Neutrophil (primary cell): ENCODE data around the gene PTPRD.

Experiments
- H3K27ac ChIP-seq: fragments of 200-600 bp; sonication (generic); 2 replicates; pipeline ENCODE4 v1.5.1; 2016; ENCODE audit warnings: mild to moderate bottlenecking, moderate library complexity
- H3K27me3 ChIP-seq: fragments of 200-600 bp; sonication (generic); 2 replicates; pipeline ENCODE4 v1.6.0; 2016; ENCODE audit warnings: mild to moderate bottlenecking
- H3K36me3 ChIP-seq: fragments of 200-600 bp; sonication (generic); 2 replicates; pipeline ENCODE4 v1.5.1; 2017
- H3K4me1 ChIP-seq, 2 experiments: fragments of 200-600 bp in 1 of 2; sonication (generic) in 1 of 2; 1 replicate in 1 of 2; 2 replicates in 1 of 2; pipeline versions ENCODE4 v1.5.1 to v1.6.1; 2013 to 2016; ENCODE audit warnings: low read depth in 1 of 2, low read length in 1 of 2, mild to moderate bottlenecking in 1 of 2, moderate library complexity in 1 of 2; ENCODE audit not compliant: control insufficient read depth in 1 of 2, insufficient read depth in 1 of 2
- H3K4me3 ChIP-seq, 2 experiments: fragments of 200-600 bp in 1 of 2; sonication (generic) in 1 of 2; 1 replicate in 1 of 2; 2 replicates in 1 of 2; pipeline ENCODE4 v1.5.1; 2013 to 2016; ENCODE audit warnings: low read depth in 1 of 2, low read length in 1 of 2, mild to moderate bottlenecking in 1 of 2, moderate library complexity in 1 of 2
- H3K9me3 ChIP-seq: fragments of 200-600 bp; sonication (generic); 2 replicates; pipeline ENCODE4 v1.5.1; 2016
- CTCF ChIP-seq: fragments of 200-600 bp; sonication (generic); IDR thresholded peaks from 2 replicates; pipeline ENCODE4 v1.5.1; 2016; ENCODE audit warnings: antibody characterized with exemption

The PTPRD gene

DNA sequence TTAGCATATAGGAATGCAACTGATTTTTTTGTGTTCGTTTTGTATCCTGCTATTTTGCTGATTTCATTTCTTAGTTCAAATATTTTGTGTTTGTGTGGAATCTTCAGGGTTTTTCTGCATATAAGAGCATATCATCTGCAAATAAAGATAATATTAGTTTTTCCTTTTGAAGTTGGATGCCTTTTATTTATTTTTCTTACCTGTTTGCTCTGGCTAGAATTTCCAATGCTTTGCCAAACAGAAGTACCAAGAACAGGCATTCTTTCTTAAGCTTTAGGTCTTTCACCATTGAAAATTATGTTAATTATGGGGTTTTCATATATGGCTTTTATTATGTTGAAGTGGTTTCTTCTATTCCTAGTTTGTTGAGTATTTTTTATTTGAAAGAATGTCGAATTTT is 2308.1 kb downstream of the PTPRD start:
- no peak for TF ChIP-seq CTCF
- no peaks in the 10 kb centered on the region for H3K27me3 ChIP-seq
- H3K27ac ChIP-seq: no peak overlapping the region
- no peaks in the 10 kb centered on the region for H3K9me3 ChIP-seq
- H3K36me3 ChIP-seq: no peaks in the 10 kb centered on the region
- H3K4me1 ChIP-seq: no peaks in the 10 kb centered on the region
- H3K4me3 ChIP-seq: no peak overlapping the region

GRCh38 chr9:8301296-8301695 is 2311.5 kb downstream of the PTPRD start:
- no peaks in the 10 kb centered on the region for H3K27me3 ChIP-seq
- no peaks in the 10 kb centered on the region for H3K36me3 ChIP-seq
- H3K27ac ChIP-seq: no peak overlapping the region
- TF ChIP-seq CTCF: no peak
- H3K9me3 ChIP-seq: no peaks in the 10 kb centered on the region
- H3K4me1 ChIP-seq: no peaks in the 10 kb centered on the region
- H3K4me3 ChIP-seq: no peak overlapping the region

DNA sequence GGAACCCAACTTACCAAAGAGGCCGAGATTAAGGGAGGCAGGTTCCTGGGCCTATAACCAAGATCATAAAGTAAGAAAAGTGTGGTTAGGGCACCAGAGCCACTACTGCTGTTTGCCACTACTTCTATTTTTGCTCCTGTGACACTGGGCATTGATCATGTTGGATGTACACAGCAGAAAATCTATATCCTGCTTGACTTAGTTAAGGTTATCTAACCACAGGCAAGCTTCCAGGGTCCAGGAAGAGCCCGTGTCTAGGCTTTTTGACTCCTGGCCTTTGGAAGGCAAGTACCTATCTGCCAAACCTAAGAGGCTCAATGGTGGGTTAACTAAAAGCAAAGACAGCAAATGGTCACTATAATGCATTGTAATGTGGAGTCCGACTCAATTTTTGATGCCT is 2315.8 kb downstream of the PTPRD start:
- TF ChIP-seq CTCF: no peak
- no peaks in the 10 kb centered on the region for H3K4me1 ChIP-seq
- H3K4me3 ChIP-seq: no peak overlapping the region
- no peaks in the 10 kb centered on the region for H3K27me3 ChIP-seq
- no peak overlapping the region for H3K27ac ChIP-seq
- no peaks in the 10 kb centered on the region for H3K36me3 ChIP-seq
- H3K9me3 ChIP-seq: no peaks in the 10 kb centered on the region

- no peaks in the 10 kb centered on the region for H3K9me3 ChIP-seq
- H3K27ac ChIP-seq: no peak overlapping the region
- no peak for TF ChIP-seq CTCF
- H3K4me1 ChIP-seq: no peaks in the 10 kb centered on the region
- H3K36me3 ChIP-seq: no peaks in the 10 kb centered on the region
- H3K4me3 ChIP-seq: no peak overlapping the region
- H3K27me3 ChIP-seq: no peaks in the 10 kb centered on the region
Observed at GRCh38 chr9:8292657-8293056, 2320.1 kb downstream of the PTPRD start.

GRCh38 chr9:8289681-8290080 is 2323.1 kb downstream of the PTPRD start:
- H3K4me3 ChIP-seq: no peak overlapping the region
- H3K4me1 ChIP-seq: no peaks in the 10 kb centered on the region

More at GRCh38 chr9:8289681-8290080, 2323.1 kb downstream of the PTPRD start:
- no peak for TF ChIP-seq CTCF
- Histone ChIP-seq H3K9me3 (no peaks in the 10 kb centered on the region), H3K27ac (no peak overlapping the region), H3K36me3 (no peaks in the 10 kb centered on the region), H3K27me3 (no peaks in the 10 kb centered on the region)
